Measurements from ENCODE around the gene NFIX. TPM values are rescaled to one million over a fixed set of nuclear protein-coding genes. Genes with fewer than 3 reads are reported as not detected.

NFIX gene
- total RNA-seq, 1 donor from 2014 or later: 76.5 TPM

DNA sequence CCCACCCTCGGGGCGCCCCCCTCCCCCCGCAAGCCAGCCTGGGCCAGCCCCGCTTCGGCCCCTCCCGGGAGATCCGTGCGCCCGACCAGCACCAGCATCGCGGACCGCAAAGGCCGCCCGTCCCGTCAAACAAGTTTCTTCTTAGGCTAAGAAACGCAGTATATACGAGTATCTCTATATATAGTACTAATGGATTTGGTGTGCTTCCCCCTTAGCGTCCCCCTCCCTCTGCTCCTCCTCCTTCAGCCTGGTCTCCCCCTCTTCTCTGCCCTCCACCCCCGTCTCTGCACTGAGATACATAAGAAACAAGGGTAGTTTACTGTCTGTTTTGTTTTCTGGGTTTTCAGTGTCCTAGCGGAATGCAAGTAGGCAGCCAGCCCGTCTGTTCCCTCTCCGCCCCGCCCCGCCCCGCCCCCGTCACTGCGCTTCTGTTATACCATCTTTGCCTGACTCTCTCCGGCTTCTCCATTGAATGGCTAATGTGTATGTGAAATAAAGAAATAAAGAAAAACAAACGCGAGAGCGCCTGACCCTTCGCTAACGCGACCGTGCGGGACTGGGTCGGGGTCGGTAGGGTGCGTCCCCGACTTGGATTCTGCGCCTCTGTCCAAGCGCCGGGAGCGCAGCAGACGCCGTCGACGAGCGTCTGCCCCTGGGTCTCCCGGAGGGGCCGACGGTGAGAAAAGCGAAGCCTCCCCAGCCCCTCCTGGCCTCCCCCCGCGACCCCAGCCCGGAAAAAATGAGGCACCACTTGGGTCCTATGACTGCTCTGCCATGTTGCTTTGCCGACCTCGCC is 103.2 kb downstream of the NFIX start:
- peak overlapping the region; percentile 71 to 73 for H3K27ac ChIP-seq
- H3K4me1 ChIP-seq: peaks cover 21 to 39% of the 10 kb centered on the region in 2 donors
- H3K9me3 ChIP-seq: no peaks in the 10 kb centered on the region
- TF ChIP-seq, protein P1, sequence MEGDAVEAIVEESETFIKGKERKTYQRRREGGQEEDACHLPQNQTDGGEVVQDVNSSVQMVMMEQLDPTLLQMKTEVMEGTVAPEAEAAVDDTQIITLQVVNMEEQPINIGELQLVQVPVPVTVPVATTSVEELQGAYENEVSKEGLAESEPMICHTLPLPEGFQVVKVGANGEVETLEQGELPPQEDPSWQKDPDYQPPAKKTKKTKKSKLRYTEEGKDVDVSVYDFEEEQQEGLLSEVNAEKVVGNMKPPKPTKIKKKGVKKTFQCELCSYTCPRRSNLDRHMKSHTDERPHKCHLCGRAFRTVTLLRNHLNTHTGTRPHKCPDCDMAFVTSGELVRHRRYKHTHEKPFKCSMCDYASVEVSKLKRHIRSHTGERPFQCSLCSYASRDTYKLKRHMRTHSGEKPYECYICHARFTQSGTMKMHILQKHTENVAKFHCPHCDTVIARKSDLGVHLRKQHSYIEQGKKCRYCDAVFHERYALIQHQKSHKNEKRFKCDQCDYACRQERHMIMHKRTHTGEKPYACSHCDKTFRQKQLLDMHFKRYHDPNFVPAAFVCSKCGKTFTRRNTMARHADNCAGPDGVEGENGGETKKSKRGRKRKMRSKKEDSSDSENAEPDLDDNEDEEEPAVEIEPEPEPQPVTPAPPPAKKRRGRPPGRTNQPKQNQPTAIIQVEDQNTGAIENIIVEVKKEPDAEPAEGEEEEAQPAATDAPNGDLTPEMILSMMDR (IDR thresholded peaks at IDR 0.05): no peak
- peak in 1 of 2 donors; percentile 66 for DNase-seq (ENCODE audit: low spot score in 2 of 2)
- no peaks in the 10 kb centered on the region for H3K27me3 ChIP-seq
- intact Hi-C loops (cut with DNase I): no loop called here
- peak overlapping the region; percentile 39 to 40 for H3K4me3 ChIP-seq
- peaks cover 11 to 16% of the 10 kb centered on the region in 2 donors for H3K36me3 ChIP-seq

DNA sequence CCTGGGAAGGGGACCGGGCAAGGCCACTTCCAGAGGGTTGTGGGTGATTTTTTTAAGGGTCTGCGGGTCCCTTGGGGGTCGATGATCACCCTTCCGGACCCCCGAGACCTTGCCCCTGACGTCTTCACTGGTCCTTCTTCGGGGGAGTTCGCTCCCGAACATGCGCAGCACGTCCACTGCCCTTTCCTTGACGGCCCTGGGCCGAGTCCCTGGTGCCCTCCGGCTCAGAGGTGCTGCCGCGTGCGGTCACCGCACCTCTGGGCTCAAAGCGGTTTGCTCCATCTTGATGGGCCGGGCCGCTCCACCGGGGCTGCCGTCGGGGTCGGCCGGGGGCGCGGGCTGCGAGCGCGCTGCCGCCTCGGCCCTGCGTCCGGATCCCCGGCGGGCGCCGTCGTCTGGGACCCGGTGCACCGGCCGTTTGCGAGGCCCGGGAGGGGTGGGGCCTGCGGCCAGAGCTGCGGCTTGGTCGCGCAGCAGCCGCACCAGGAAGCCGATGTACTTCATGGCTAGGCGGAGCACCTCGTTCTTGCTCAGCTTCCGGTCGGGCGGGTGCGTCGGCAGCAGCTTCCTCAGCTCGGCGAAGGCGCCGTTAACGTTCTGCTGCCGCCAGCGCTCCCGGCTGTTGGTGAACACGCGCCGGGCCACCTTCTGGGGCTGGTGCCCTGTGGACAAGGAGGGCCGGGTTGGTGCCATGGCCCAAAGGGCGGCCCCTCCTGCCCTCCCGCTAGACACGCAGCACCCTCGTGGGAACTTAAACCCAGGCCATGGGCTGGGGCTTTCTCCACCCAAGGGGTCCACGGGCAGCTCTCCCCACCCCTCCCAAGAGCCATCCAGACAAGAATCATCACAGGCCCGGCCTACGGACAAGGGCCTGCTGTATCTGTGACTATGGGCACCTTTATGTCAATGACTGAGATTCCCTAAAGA is 104.1 kb downstream of the NFIX start:
- peaks cover 11 to 16% of the 10 kb centered on the region in 2 donors for H3K36me3 ChIP-seq
- peak overlapping the region; percentile 71 to 73 for H3K27ac ChIP-seq
- intact Hi-C loops (cut with DNase I): no loop called here
- no peaks in the 10 kb centered on the region for H3K9me3 ChIP-seq
- TF ChIP-seq, protein P1 (IDR thresholded peaks at IDR 0.05): no peak
- DNase-seq (ENCODE audit: low spot score in 2 of 2): peak in 1 of 2 donors; percentile 81
- no peaks in the 10 kb centered on the region for H3K27me3 ChIP-seq
- peaks cover 15 to 32% of the 10 kb centered on the region in 2 donors for H3K4me1 ChIP-seq
- H3K4me3 ChIP-seq: peak overlapping the region; percentile 39 to 40

DNA sequence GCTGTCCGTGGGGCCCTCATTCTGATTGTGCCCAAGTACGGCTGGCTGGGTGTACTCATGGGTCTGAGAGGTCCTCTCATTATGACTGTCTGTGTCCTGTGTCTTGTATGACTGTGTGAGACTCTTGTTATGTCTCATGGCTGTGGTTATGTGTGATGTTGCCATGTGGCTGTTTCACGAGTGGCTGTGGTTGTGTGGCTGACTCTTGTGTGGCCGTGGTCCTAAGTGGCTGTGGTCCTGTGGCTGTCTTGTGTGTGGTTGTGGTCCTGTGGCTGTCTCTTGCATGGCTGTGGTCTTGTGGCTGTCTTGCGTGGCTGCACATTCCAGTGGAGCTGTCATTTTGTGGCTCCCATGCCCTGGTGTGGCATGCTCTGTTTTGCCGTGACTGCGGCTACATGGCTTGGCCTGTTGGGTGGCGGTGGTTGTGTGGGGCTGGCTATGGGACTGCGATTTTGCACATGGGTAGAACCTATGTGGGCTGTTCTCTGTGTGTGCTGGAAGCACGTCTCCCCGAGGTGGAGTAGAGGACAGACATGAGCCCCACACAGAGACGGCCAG is 104.8 kb downstream of the NFIX start:
- peak in 1 of 2 donors; percentile 65 for DNase-seq (ENCODE audit: low spot score in 2 of 2)
- peak overlapping the region in 1 of 2 donors; percentile 67 for H3K4me3 ChIP-seq
- peak overlapping the region; percentile 70 to 73 for H3K27ac ChIP-seq
- no peaks in the 10 kb centered on the region for H3K27me3 ChIP-seq
- TF ChIP-seq, protein P1 (IDR thresholded peaks at IDR 0.05): no peak
- peaks cover 14 to 32% of the 10 kb centered on the region in 2 donors for H3K4me1 ChIP-seq
- intact Hi-C loops (cut with DNase I): loop anchor here (5.0 kb wide), 1 partner anchor 162 kb away; no protein-coding TSS in a partner anchor
- no peaks in the 10 kb centered on the region for H3K9me3 ChIP-seq
- peaks cover 6 to 9% of the 10 kb centered on the region in 2 donors for H3K36me3 ChIP-seq

DNA sequence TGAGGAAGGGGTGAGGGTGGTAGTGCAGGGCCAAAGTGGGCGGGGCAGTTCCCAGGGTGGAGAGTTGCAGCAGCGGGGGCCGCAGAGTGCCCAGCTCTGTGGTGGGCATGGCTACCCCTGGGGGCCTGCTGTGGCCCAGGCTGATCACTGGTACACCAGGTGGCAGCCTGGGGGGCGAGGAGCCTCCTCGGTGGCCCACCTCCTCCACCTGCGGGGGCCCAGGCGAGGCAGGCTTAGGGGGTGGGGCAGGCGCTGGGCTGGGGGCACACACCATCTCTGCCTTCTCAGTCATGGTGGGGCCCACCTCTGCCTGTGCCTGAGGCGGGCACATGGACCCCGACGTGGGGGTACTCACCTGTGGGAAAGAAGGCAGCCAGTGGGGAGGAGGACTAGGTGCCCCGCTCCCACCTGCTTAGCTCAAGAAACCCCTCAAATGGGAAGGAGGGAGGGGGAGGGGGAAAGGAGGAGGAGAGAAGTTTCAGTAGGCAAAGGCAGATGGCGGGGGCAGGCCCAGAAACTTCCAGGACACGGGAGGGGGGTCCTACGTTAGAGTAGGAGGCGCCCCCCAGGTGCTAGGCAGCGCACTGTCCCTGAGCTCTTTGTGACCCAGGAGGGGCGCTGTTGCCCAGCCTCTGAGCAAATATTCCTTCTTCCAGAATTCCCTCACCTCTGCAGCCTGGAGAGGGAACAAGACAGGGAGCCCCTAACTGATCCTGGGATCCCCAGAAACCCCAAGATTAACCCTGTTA is 105.7 kb downstream of the NFIX start:
- Histone ChIP-seq H3K36me3 (peaks cover 0 to under 1% of the 10 kb centered on the region in 2 donors), H3K27me3 (no peaks in the 10 kb centered on the region), H3K9me3 (no peaks in the 10 kb centered on the region), H3K4me3 (peak overlapping the region in 1 of 2 donors; percentile 67), H3K4me1 (peaks cover 14 to 30% of the 10 kb centered on the region in 2 donors), H3K27ac (peak overlapping the region; percentile 73 to 81)
- DNase-seq (ENCODE audit: low spot score in 2 of 2): peak in 1 of 2 donors; percentile 61
- TF ChIP-seq, protein P1 (IDR thresholded peaks at IDR 0.05): peak in 1 of 3 experiments; percentile 36
- intact Hi-C loops (cut with DNase I): loop anchor here (5.0 kb wide), 1 partner anchor 161 kb away; no protein-coding TSS in a partner anchor
